Measurements from ENCODE around the gene ZNF778.

DNA sequence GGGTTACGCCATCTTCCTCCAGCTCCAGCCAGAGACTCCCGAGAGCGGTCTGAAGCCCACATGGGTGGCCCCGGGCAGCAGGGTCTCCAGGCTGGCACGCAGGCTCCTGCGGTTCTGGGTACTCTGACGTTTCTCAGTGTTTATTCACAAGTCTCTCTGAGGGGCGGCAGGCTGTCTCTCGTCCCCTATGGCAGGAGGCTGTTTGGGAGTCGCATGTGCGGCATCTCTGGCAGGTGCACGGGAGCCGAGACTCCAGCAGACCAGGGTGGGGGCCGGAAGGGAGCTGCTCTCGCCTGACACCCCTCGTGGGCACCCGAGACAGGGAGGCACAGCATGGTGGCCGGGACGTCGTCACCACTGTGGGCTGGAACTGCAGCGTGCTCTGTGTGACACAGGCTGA, 48.1 kb downstream of the ZNF778 start:
- TF ChIP-seq, protein P1, sequence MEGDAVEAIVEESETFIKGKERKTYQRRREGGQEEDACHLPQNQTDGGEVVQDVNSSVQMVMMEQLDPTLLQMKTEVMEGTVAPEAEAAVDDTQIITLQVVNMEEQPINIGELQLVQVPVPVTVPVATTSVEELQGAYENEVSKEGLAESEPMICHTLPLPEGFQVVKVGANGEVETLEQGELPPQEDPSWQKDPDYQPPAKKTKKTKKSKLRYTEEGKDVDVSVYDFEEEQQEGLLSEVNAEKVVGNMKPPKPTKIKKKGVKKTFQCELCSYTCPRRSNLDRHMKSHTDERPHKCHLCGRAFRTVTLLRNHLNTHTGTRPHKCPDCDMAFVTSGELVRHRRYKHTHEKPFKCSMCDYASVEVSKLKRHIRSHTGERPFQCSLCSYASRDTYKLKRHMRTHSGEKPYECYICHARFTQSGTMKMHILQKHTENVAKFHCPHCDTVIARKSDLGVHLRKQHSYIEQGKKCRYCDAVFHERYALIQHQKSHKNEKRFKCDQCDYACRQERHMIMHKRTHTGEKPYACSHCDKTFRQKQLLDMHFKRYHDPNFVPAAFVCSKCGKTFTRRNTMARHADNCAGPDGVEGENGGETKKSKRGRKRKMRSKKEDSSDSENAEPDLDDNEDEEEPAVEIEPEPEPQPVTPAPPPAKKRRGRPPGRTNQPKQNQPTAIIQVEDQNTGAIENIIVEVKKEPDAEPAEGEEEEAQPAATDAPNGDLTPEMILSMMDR (IDR thresholded peaks at IDR 0.05), result no peak
- no peak for TF ChIP-seq POLR2A (IDR thresholded peaks at IDR 0.05; ENCODE audit: low read depth)
- TF ChIP-seq POLR2AphosphoS5 (IDR thresholded peaks at IDR 0.05), result no peak

Data from esophagus muscularis mucosa (tissue), 3 donors.